OCI-LY7 (cell line): Measurements from ENCODE around the gene CTSH. TPM values are rescaled to one million over a fixed set of nuclear protein-coding genes. Genes with fewer than 3 reads are reported as not detected.

ENCODE experiments used
- BruUV-seq: library from RNA; stranded (reverse); fragments of 400-500 nt; replicated peaks from 2 replicates; lab custom pipeline; 2021; lab: Mats Ljungman, UMichigan
- CTCF ChIA-PET: fragments of 300-600 bp; sonication (Branson Sonifier 250); formaldehyde crosslinking; loops from one replicate; lab custom pipeline; 2022; ENCODE audit warnings: antibody characterized with exemption; ENCODE audit not compliant: unreplicated experiment; lab: Charles Lee
- POLR2A ChIA-PET: fragments of 300-600 bp; sonication (Branson Sonifier 250); formaldehyde crosslinking; loops from one replicate; lab custom pipeline; 2022; ENCODE audit warnings: antibody characterized with exemption; lab: Charles Lee
- DNase-seq: peaks from one replicate; pipeline ENCODE4 v3.0.0-alpha.2; 2015; ENCODE audit warnings: low spot score
- H2AFZ ChIP-seq: fragments of 200-600 bp; sonication (generic), shearing (Covaris generic); 2 replicates; pipeline ENCODE4 v1.6.1; 2014; ENCODE audit warnings: mild to moderate bottlenecking, antibody characterized with exemption, low read length, moderate library complexity
- H3K27ac ChIP-seq: fragments of 200-600 bp; sonication (generic); 2 replicates; pipeline ENCODE4 v1.5.1; 2014; ENCODE audit warnings: mixed run types, low read depth, mild to moderate bottlenecking, moderate library complexity, low read length, inconsistent platforms; ENCODE audit not compliant: poor library complexity, severe bottlenecking
- H3K36me3 ChIP-seq: fragments of 200-600 bp; sonication (generic); 2 replicates; pipeline ENCODE4 v1.6.1; 2014; ENCODE audit warnings: mild to moderate bottlenecking, antibody characterized with exemption, low read length, moderate library complexity, mixed read lengths; ENCODE audit not compliant: insufficient read depth
- H3K4me1 ChIP-seq: fragments of 200-600 bp; sonication (generic); 2 replicates; pipeline ENCODE4 v1.5.1; 2014; ENCODE audit warnings: mild to moderate bottlenecking, low read length; ENCODE audit not compliant: insufficient read depth, poor library complexity, severe bottlenecking
- H3K4me2 ChIP-seq: fragments of 200-600 bp; sonication (generic); 2 replicates; pipeline ENCODE4 v1.6.1; 2014; ENCODE audit warnings: mild to moderate bottlenecking, low read length
- H3K4me3 ChIP-seq: fragments of 200-600 bp; sonication (generic); 2 replicates; pipeline ENCODE4 v1.5.1; 2014; ENCODE audit warnings: mild to moderate bottlenecking, low read depth, low read length; ENCODE audit not compliant: poor library complexity, severe bottlenecking
- H3K79me2 ChIP-seq: fragments of 200-600 bp; sonication (generic); 2 replicates; pipeline ENCODE4 v1.6.1; 2016; ENCODE audit warnings: low read depth, mild to moderate bottlenecking, low read length, moderate library complexity, mixed read lengths; ENCODE audit not compliant: insufficient read depth
- H3K9me2 ChIP-seq: fragments of 200-600 bp; sonication (generic); 2 replicates; pipeline ENCODE4 v1.6.1; 2016; ENCODE audit warnings: mild to moderate bottlenecking, low read length, mixed read lengths; ENCODE audit not compliant: insufficient read depth
- H3K9me3 ChIP-seq: fragments of 200-600 bp; sonication (generic); 2 replicates; pipeline ENCODE4 v1.6.1; 2014; ENCODE audit warnings: mild to moderate bottlenecking, mixed run types, low read length, mixed read lengths
- H4K20me1 ChIP-seq: fragments of 200-600 bp; sonication (generic); 2 replicates; pipeline ENCODE4 v1.6.1; 2014; ENCODE audit warnings: mild to moderate bottlenecking, antibody characterized with exemption, low read length, moderate library complexity, mixed read lengths; ENCODE audit not compliant: insufficient read depth
- EZH2phosphoT487 ChIP-seq: fragments of 200-600 bp; sonication (generic); IDR thresholded peaks from 2 replicates; pipeline ENCODE4 v1.6.1; 2018; ENCODE audit warnings: low read depth, borderline replicate concordance, mild to moderate bottlenecking, mixed run types, antibody characterized with exemption, low read length, moderate library complexity, mixed read lengths
- intact Hi-C: fragments of 100-400 bp; cut with micrococcal nuclease; formaldehyde crosslinking; loops from one replicate; pipeline ENCODE4 v1.10.0; 2022; ENCODE audit not compliant: unreplicated experiment
- total RNA-seq, 2 experiments: library from RNA; depleted of rRNA in 1 of 2; stranded (reverse); fragments of >200 nt in 1 of 2; shearing (Covaris generic) in 1 of 2; gene quantifications; 2 replicates each; pipeline ENCODE4 v1.2.3, GENCODE V29; 2014 to 2022
- TF ChIP-seq, protein P1 (sequence below): fragments of 200-600 bp; sonication (generic); conservative IDR thresholded peaks from 2 replicates; pipeline ENCODE4 v1.5.1; 2014; ENCODE audit warnings: mild to moderate bottlenecking, antibody characterized with exemption, low read length, moderate library complexity, mixed read lengths

CTSH gene
- total RNA-seq, 2 experiments from 2014 or later = 21.5 to 26.9 TPM

DNA sequence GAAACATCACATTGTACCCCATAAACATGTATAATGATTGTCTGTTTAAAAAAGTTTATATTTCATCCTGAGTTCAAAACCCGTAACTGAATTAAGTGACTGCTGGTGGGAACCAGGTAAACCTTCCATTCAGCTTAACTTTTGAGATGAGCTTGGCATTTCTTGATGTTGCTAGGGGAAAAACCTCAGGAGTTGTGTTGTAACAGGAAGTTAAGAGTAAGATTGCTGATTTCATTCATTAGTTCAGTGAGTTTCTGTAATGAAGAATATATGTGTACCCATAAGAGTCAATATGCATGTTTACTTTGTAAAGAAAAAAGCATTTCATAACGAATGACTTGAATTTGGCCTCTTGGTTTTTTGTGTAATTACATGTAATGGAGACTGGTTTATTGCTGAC, 32.5 kb downstream of the CTSH start:
- intact Hi-C loops = no loop called here
- Histone ChIP-seq H3K27ac (no peak overlapping the region), H3K4me3 (no peak overlapping the region), H2AFZ (no peak overlapping the region), H3K4me2 (no peak overlapping the region), H3K4me1 (no peaks in the 10 kb centered on the region), H3K9me3 (no peaks in the 10 kb centered on the region), H3K79me2 (no peaks in the 10 kb centered on the region), H3K36me3 (peaks cover 72% of the 10 kb centered on the region), H3K9me2 (no peaks in the 10 kb centered on the region), H4K20me1 (no peaks in the 10 kb centered on the region)
- no TSS peak for BruUV-seq
- DNase-seq = no peak
- POLR2A ChIA-PET = interaction anchor here (1.0 kb wide), 1 partner anchor 9 kb away, joined by 3 read pairs; no protein-coding TSS in a partner anchor
- TF ChIP-seq EZH2phosphoT487 = no peak
- TF ChIP-seq, protein P1, sequence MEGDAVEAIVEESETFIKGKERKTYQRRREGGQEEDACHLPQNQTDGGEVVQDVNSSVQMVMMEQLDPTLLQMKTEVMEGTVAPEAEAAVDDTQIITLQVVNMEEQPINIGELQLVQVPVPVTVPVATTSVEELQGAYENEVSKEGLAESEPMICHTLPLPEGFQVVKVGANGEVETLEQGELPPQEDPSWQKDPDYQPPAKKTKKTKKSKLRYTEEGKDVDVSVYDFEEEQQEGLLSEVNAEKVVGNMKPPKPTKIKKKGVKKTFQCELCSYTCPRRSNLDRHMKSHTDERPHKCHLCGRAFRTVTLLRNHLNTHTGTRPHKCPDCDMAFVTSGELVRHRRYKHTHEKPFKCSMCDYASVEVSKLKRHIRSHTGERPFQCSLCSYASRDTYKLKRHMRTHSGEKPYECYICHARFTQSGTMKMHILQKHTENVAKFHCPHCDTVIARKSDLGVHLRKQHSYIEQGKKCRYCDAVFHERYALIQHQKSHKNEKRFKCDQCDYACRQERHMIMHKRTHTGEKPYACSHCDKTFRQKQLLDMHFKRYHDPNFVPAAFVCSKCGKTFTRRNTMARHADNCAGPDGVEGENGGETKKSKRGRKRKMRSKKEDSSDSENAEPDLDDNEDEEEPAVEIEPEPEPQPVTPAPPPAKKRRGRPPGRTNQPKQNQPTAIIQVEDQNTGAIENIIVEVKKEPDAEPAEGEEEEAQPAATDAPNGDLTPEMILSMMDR = no peak
- CTCF ChIA-PET = no interaction called here

DNA sequence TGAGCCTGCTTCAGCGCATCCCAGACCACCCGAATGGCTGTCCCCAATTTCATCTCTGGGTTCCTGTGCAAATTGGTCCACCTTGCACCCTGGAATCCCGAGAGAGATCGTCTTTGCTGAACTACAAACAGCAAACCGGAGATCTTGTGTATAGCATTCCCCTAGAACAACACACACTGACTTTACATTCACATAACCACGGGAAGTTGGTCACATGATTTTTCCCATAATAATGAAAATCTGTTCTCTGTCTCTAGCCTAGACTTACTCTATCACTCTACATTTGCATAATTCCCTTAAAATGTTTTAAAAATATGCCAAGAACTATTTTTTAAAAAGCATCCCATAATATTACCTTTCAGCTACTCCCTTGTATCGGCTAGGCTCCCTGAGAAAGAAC, 34.6 kb downstream of the CTSH start:
- peaks cover 86% of the 10 kb centered on the region for H3K36me3 ChIP-seq
- no peak overlapping the region for H3K4me3 ChIP-seq
- intact Hi-C loops = loop anchor here (1.0 kb wide), 2 partner anchors 69 to 115 kb away; no protein-coding TSS in a partner anchor
- H3K9me2 ChIP-seq = no peaks in the 10 kb centered on the region
- no peaks in the 10 kb centered on the region for H3K9me3 ChIP-seq
- H3K4me2 ChIP-seq = no peak overlapping the region
- no peaks in the 10 kb centered on the region for H3K79me2 ChIP-seq
- no TSS peak for BruUV-seq
- TF ChIP-seq EZH2phosphoT487 = no peak
- TF ChIP-seq, protein P1 = no peak
- POLR2A ChIA-PET = interaction anchor here (0.6 kb wide), 1 partner anchor 10 kb away, joined by 4 read pairs; no protein-coding TSS in a partner anchor
- no peak overlapping the region for H3K27ac ChIP-seq
- no peak for DNase-seq
- H2AFZ ChIP-seq = no peak overlapping the region
- no peaks in the 10 kb centered on the region for H3K4me1 ChIP-seq
- no peaks in the 10 kb centered on the region for H4K20me1 ChIP-seq
- CTCF ChIA-PET = no interaction called here

DNA sequence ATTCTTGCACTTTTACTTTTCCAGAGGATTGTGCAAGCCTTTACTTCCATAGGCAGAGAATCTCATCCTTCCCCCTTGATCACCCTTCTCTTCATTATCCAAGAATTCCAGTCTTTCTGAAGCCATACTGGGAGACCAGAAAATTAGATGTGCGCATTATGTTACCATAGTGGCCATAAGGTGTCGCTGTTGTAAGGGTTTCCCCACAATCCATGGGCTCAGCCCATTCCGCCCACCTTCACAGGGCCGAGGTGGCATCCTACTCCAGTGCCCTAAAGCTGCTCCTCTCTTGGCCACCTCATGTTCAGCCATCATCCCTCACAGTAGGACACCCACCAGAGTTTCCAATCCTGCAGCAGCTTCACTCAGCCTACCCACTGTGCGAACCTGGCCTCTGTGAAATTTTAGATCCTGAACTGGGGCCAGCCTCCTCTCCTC, 35.0 kb downstream of the CTSH start:
- H2AFZ ChIP-seq = no peak overlapping the region
- peak; percentile 66 for DNase-seq
- TF ChIP-seq, protein P1 = peak; percentile 93
- no peak for TF ChIP-seq EZH2phosphoT487
- no peak overlapping the region for H3K4me2 ChIP-seq
- H4K20me1 ChIP-seq = no peaks in the 10 kb centered on the region
- H3K79me2 ChIP-seq = no peaks in the 10 kb centered on the region
- H3K36me3 ChIP-seq = peaks cover 90% of the 10 kb centered on the region
- no peaks in the 10 kb centered on the region for H3K9me2 ChIP-seq
- H3K27ac ChIP-seq = no peak overlapping the region
- POLR2A ChIA-PET = no interaction called here
- CTCF ChIA-PET = no interaction called here
- no peaks in the 10 kb centered on the region for H3K4me1 ChIP-seq
- no TSS peak for BruUV-seq
- no peaks in the 10 kb centered on the region for H3K9me3 ChIP-seq
- H3K4me3 ChIP-seq = no peak overlapping the region
- intact Hi-C loops = loop anchor here (1.0 kb wide), 4 partner anchors 69 to 274 kb away; no protein-coding TSS in a partner anchor
